Neural progenitor cell (in vitro differentiated cells): ENCODE results near the gene LMF2.

Source experiments
- CTCF ChIP-seq: fragments of 200-600 bp; sonication (generic); IDR thresholded peaks from 2 replicates; pipeline ENCODE4 v1.5.1; 2017; ENCODE audit warnings: antibody characterized with exemption, mild to moderate bottlenecking
- EZH2phosphoT487 ChIP-seq: fragments of 200-600 bp; sonication (generic); IDR thresholded peaks from 2 replicates; pipeline ENCODE4 v1.6.1; 2017; ENCODE audit warnings: antibody characterized with exemption

GRCh38 chr22:50537765-50538164 lies 30.3 kb upstream of the LMF2 start:
- TF ChIP-seq CTCF (no peak), EZH2phosphoT487 (no peak)
